Glutamatergic neuron (in vitro differentiated cells): ENCODE results near the gene IQCK. TPM values are rescaled to one million over a fixed set of nuclear protein-coding genes. Genes with fewer than 3 reads are reported as not detected.
"Not testable (repeated sequence)": the region's sequence is repeated elsewhere in the genome, so short reads cannot be mapped to it uniquely, and the experiment has no call there.

Experiments used
- DNase-seq: peaks from one replicate; pipeline ENCODE4 v3.0.0; 2022
- H3K27ac Mint-ChIP-seq: one replicate; pipeline ENCODE4 v1.8.0; 2020; ENCODE audit warnings: mild to moderate bottlenecking, mixed read lengths, inconsistent platforms; ENCODE audit not compliant: unreplicated experiment
- H3K27me3 Mint-ChIP-seq: one replicate; pipeline ENCODE4 v1.8.0; 2020; ENCODE audit warnings: mild to moderate bottlenecking, moderate library complexity, mixed read lengths, inconsistent platforms; ENCODE audit not compliant: unreplicated experiment
- H3K36me3 Mint-ChIP-seq: one replicate; pipeline ENCODE4 v1.8.0; 2020; ENCODE audit warnings: mild to moderate bottlenecking, mixed read lengths, inconsistent platforms; ENCODE audit not compliant: unreplicated experiment
- H3K4me1 Mint-ChIP-seq: one replicate; pipeline ENCODE4 v1.8.0; 2020; ENCODE audit warnings: mild to moderate bottlenecking, low read depth, mixed read lengths, inconsistent platforms; ENCODE audit not compliant: unreplicated experiment
- H3K4me3 Mint-ChIP-seq: one replicate; pipeline ENCODE4 v1.8.0; 2020; ENCODE audit warnings: mild to moderate bottlenecking, mixed read lengths, inconsistent platforms; ENCODE audit not compliant: unreplicated experiment
- H3K9me3 Mint-ChIP-seq: one replicate; pipeline ENCODE4 v1.8.0; 2020; ENCODE audit warnings: mild to moderate bottlenecking, moderate library complexity, mixed read lengths, inconsistent platforms; ENCODE audit not compliant: unreplicated experiment
- CTCF ChIP-seq: fragments of 200-600 bp; sonication (generic); IDR thresholded peaks from one replicate; pipeline ENCODE4 v1.5.0; 2021; ENCODE audit not compliant: partially characterized antibody, unreplicated experiment
- total RNA-seq: library from RNA; stranded (reverse); fragmentation: NEBNext Ultra II Directional; extraction: Animal tissue kit (Norgen Biotek cat#: 25700); gene quantifications from one replicate; pipeline ENCODE4 v1.2.1, GENCODE V29; 2021; ENCODE audit not compliant: unreplicated experiment

The IQCK gene
- total RNA-seq, 1 donor from 2014 or later: 5.1 TPM

DNA sequence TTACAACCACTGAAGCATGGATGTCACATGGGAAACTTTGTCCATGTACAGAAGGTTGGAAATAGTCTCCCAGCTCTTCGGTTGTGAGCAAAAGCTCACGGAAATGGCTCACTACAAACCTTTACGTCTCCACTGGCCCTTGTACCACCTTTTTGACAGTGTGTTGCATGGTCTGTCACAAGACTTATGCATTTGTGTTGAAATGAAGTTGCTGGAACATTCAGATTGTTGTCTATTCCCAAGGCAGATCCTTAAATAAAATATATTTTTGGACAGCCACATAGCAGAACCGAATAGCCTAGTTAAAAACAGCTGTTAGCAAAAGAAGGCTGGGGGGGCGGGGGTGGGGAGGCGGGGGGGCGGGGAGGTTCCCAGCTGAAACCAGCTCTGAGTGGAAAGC is 39.3 kb upstream of the IQCK start:
- Mint-ChIP-seq H3K36me3 (peaks cover 3% of the 10 kb centered on the region), H3K27me3 (peaks cover 3% of the 10 kb centered on the region), H3K4me3 (no peak overlapping the region), H3K9me3 (no peaks in the 10 kb centered on the region), H3K27ac (no peak overlapping the region), H3K4me1 (no peaks in the 10 kb centered on the region)
- no peak for TF ChIP-seq CTCF
- no peak for DNase-seq

- not testable (repeated sequence) for DNase-seq, H3K27me3 Mint-ChIP-seq, H3K27ac Mint-ChIP-seq, H3K9me3 Mint-ChIP-seq, H3K36me3 Mint-ChIP-seq, H3K4me1 Mint-ChIP-seq, H3K4me3 Mint-ChIP-seq
Measured at GRCh38 chr16:19679281-19679680, 38.8 kb upstream of the IQCK start.

- TF ChIP-seq CTCF: no peak
- Mint-ChIP-seq H3K27ac (no peak overlapping the region), H3K36me3 (peaks cover 13% of the 10 kb centered on the region), H3K9me3 (no peaks in the 10 kb centered on the region), H3K27me3 (peaks cover 3% of the 10 kb centered on the region), H3K4me3 (no peak overlapping the region), H3K4me1 (no peaks in the 10 kb centered on the region)
- no peak for DNase-seq
Measured at GRCh38 chr16:19680881-19681340, 37.2 kb upstream of the IQCK start.

DNA sequence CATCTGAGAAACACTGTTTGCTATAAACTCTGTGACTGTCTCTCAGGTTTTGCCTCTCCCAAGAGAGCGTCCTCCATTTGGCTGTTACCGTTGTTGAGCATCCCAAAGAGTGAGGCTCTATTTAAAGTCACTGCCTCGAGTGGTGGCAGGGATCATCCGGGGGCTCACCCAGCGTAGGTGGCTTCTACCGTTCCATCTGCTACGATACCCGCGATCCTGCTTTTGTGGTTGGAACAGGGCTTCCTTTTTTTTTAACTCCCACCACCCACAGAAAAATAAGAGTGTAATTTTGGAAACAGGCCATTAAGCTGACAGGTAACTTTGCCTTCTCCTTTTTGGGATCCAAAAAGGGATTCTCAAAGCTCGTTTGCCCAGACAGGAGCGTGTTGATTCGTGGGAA is 36.4 kb upstream of the IQCK start:
- Mint-ChIP-seq H3K27me3 (peaks cover 4% of the 10 kb centered on the region), H3K27ac (no peak overlapping the region), H3K4me1 (no peaks in the 10 kb centered on the region), H3K4me3 (no peak overlapping the region), H3K9me3 (no peaks in the 10 kb centered on the region), H3K36me3 (peaks cover 13% of the 10 kb centered on the region)
- TF ChIP-seq CTCF: no peak
- DNase-seq: no peak

GRCh38 chr16:19683453-19684236 is 34.4 kb upstream of the IQCK start:
- Mint-ChIP-seq H3K36me3 (peaks cover 13% of the 10 kb centered on the region), H3K9me3 (no peaks in the 10 kb centered on the region), H3K4me3 (no peak overlapping the region), H3K4me1 (no peaks in the 10 kb centered on the region), H3K27me3 (peaks cover 5% of the 10 kb centered on the region), H3K27ac (no peak overlapping the region)
- DNase-seq: no peak
- TF ChIP-seq CTCF: no peak
